D721Med (cell line): ENCODE results near the gene PCDHB7.
"Not testable (repeated sequence)": the region's sequence is repeated elsewhere in the genome, so short reads cannot be mapped to it uniquely, and the experiment has no call there.

Experiments used
- DNase-seq: peaks from one replicate; pipeline ENCODE4 v3.0.0; 2011; ENCODE audit warnings: low spot score; ENCODE audit not compliant: insufficient read length
- FAIRE-seq: peaks from 2 replicates; lab custom pipeline; 2011; peaks lifted over from hg19 to GRCh38; lab: Jason Lieb, UNC
- TF ChIP-seq, protein P1 (sequence below): IDR thresholded peaks from 2 replicates; pipeline ENCODE4 v1.5.1; 2012; ENCODE audit warnings: mild to moderate bottlenecking, control low read depth; ENCODE audit not compliant: insufficient read depth; ENCODE audit errors: missing control alignments

Gene PCDHB7

DNA sequence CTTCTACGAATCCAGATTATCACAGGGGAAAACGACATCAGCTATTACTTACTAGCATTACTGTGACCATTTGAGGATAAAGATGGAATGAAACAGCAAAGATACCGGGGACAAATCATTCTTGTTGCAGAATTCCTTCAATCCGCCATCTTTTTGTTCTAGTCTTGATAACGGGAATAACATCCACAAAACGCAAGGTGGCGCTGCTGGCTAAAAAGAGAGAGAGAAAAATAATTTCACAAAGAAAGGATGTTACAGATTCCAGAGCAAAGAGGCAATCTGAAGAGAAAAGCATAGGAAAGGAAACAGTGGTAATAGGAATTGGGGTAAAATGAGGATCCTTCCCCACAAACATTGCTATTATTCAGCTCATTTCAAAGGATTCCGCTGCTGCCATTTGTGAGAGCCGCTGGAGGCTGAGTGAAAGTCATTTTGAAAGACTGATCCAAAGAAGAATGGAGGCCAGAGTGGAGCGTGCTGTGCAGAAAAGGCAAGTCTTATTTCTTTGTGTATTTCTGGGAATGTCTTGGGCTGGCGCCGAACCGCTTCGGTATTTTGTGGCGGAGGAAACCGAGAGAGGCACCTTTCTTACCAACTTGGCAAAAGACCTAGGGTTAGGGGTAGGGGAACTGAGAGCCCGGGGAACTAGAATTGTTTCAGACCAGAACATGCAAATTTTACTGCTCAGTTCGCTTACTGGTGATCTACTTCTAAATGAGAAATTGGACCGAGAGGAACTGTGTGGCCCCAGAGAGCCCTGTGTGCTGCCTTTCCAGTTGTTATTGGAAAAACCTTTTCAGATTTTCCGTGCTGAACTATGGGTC is at the start of gene PCDHB7:
TSS of gene PCDHB7 (plus strand) at position 264 of the 824 bp plus-strand sequence. CDS start at position 456, 192 bp downstream.
- FAIRE-seq (peak; percentile 53), DNase-seq (no peak)
- TF ChIP-seq, protein P1, sequence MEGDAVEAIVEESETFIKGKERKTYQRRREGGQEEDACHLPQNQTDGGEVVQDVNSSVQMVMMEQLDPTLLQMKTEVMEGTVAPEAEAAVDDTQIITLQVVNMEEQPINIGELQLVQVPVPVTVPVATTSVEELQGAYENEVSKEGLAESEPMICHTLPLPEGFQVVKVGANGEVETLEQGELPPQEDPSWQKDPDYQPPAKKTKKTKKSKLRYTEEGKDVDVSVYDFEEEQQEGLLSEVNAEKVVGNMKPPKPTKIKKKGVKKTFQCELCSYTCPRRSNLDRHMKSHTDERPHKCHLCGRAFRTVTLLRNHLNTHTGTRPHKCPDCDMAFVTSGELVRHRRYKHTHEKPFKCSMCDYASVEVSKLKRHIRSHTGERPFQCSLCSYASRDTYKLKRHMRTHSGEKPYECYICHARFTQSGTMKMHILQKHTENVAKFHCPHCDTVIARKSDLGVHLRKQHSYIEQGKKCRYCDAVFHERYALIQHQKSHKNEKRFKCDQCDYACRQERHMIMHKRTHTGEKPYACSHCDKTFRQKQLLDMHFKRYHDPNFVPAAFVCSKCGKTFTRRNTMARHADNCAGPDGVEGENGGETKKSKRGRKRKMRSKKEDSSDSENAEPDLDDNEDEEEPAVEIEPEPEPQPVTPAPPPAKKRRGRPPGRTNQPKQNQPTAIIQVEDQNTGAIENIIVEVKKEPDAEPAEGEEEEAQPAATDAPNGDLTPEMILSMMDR, result peak; percentile 54

DNA sequence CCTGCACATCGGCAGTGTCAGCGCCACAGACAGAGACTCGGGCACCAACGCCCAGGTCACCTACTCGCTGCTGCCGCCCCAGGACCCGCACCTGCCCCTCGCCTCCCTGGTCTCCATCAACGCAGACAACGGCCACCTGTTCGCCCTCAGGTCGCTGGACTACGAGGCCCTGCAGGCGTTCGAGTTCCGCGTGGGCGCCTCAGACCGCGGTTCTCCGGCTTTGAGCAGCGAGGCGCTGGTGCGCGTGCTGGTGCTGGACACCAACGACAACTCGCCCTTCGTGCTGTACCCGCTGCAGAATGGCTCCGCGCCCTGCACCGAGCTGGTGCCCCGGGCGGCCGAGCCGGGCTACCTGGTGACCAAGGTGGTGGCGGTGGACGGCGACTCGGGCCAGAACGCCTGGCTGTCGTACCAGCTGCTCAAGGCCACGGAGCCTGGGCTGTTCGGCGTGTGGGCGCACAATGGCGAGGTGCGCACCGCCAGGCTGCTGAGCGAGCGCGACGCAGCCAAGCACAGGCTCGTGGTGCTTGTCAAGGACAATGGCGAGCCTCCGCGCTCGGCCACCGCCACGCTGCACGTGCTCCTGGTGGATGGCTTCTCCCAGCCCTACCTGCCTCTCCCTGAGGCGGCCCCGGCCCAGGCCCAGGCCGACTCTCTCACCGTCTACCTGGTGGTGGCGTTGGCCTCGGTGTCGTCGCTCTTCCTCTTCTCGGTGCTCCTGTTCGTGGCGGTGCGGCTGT is 48.9 kb upstream of the PCDHB7 start:
- not testable (repeated sequence) for DNase-seq, FAIRE-seq

DNA sequence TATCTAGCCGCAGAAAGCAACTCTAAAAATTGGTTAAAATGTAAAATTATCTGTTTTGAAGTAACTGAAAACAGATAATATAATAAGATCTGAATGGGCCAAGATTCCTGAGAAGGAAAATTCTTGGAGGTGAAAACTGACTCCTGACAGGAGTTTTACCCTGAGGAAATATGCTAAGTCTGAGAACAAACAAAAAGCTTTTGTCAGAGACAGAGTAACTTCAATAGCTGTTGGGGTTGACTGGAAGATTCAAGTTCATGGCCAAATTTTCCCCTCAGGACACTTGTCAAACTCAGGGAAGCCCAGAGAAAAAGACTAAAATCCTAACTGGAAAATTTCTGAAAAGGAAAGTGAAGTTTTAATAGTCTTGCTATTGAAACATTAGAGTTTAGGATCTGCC is 45.1 kb upstream of the PCDHB7 start:
- FAIRE-seq (no peak), DNase-seq (no peak)
- TF ChIP-seq, protein P1, result no peak

DNA sequence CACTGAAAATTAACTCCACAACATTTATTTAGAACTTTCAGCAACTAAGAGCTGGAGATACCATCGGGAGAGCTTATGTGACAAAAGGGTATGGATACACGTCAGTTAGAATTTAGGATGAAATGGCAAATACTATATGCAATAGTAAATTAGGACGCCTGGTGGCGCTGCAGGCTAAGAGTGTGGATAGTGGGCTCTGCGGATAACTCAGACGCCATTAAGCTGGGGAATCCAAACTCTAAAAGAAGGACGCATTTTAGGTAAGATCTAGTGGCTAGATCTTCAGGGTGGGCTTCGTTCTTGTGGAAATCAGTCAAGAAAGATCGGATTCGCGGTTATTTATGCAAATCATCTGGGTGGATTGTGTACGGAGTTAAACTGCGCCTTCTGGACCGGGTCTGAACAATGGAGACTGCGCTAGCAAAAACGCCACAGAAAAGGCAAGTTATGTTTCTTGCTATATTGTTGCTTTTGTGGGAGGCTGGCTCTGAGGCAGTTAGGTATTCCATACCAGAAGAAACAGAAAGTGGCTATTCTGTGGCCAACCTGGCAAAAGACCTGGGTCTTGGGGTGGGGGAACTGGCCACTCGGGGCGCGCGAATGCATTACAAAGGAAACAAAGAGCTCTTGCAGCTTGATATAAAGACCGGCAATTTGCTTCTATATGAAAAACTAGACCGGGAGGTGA is 37.3 kb upstream of the PCDHB7 start, which contains the start of gene PCDHB5:
TSS of gene PCDHB5 (plus strand) at position 177 of the 688 bp plus-strand sequence. CDS start at position 406, 229 bp downstream.
- DNase-seq (no peak), FAIRE-seq (peak; percentile 78)
- TF ChIP-seq, protein P1, result no peak

DNA sequence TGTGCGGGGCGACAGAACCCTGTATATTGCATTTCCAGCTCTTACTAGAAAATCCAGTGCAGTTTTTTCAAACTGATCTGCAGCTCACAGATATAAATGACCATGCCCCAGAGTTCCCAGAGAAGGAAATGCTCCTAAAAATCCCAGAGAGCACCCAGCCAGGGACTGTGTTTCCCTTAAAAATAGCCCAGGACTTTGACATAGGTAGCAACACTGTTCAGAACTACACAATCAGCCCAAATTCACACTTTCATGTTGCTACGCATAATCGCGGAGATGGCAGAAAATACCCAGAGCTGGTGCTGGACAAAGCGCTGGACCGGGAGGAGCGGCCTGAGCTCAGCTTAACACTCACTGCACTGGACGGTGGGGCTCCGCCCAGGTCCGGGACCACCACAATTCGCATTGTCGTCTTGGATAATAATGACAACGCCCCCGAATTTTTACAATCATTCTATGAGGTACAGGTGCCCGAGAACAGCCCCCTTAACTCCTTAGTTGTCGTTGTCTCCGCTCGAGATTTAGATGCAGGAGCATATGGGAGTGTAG is 36.7 kb upstream of the PCDHB7 start:
- DNase-seq, result no peak
- FAIRE-seq, result no peak
- TF ChIP-seq, protein P1, result no peak

DNA sequence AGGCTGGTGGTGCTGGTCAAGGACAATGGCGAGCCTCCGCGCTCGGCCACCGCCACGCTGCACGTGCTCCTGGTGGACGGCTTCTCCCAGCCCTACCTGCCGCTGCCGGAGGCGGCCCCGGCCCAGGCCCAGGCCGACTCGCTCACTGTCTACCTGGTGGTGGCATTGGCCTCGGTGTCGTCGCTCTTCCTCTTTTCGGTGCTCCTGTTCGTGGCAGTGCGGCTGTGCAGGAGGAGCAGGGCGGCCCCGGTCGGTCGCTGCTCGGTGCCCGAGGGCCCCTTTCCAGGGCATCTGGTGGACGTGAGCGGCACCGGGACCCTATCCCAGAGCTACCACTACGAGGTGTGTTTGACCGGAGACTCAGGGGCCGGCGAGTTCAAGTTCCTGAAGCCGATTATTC is 35.1 kb upstream of the PCDHB7 start:
- FAIRE-seq, DNase-seq: not testable (repeated sequence)

DNA sequence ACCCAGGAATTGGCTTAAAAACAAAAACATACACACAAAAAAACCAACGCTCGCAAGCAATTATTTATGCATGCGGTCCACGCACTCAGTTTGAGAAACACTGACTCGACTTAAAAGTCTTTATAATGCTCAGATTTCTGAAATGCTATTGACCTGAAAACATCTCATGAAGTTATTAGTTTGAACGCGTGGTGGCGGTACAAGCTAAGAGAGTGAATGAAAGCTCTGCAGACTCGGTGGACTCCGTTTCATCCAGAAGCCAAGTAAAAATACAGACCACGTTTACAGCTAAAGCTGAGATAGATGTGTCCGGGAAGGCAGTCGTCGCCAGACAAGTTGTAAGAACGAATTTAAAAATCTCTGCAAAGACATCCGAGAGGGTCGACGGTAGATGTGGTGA is 22.6 kb upstream of the PCDHB7 start, which contains the start of gene PCDHB6:
TSS of gene PCDHB6 (plus strand) at position 246 of the 400 bp plus-strand sequence. CDS start 201 bp downstream, outside the sequence.
- TF ChIP-seq, protein P1, result no peak

More for the DNA sequence above, 22.6 kb upstream of the PCDHB7 start, which contains the start of gene PCDHB6:
- DNase-seq (no peak), FAIRE-seq (no peak)
